HepG2 (cell line): ENCODE results near the gene CTCF. TPM values are rescaled to one million over a fixed set of nuclear protein-coding genes. Genes with fewer than 3 reads are reported as not detected.
A peak's percentile ranks its signal among the peaks of the same experiment; 100 is the strongest.

Source experiments
- FOSL1 ChIP-seq: sonication (generic); formaldehyde crosslinking; IDR thresholded peaks from 2 replicates; pipeline ENCODE4 v1.9.0; 2021; ENCODE audit warnings: missing genetic modification reagents, borderline replicate concordance
- FOXA1 ChIP-seq, 2 experiments: fragments of 450-650 bp in 1 of 2; sonication (generic) in 1 of 2; formaldehyde crosslinking in 1 of 2; IDR thresholded peaks; 2 replicates each; pipeline versions ENCODE4 v1.4.0 to v1.6.1; 2016 to 2020; ENCODE audit warnings: missing genetic modification reagents in 1 of 2
- HNRNPLL ChIP-seq: fragments of 200-400 bp; formaldehyde crosslinking; IDR thresholded peaks from 2 replicates; pipeline ENCODE4 v1.6.1; 2017; ENCODE audit warnings: mild to moderate bottlenecking, low read depth, low read length; ENCODE audit not compliant: poor library complexity, severe bottlenecking
- SALL2 ChIP-seq: sonication (generic); formaldehyde crosslinking; IDR thresholded peaks from 2 replicates; pipeline ENCODE4 v1.8.1; 2023; ENCODE audit warnings: mild to moderate bottlenecking, missing genetic modification reagents, inconsistent platforms
- SMARCE1 ChIP-seq: fragments of 450-650 bp; IDR thresholded peaks from 2 replicates; pipeline ENCODE4 v1.6.1; 2017; ENCODE audit warnings: borderline replicate concordance
- TAF15 ChIP-seq: fragments of 200-400 bp; formaldehyde crosslinking; IDR thresholded peaks from one replicate; pipeline ENCODE4 v1.6.1; 2018; ENCODE audit warnings: mild to moderate bottlenecking, low read depth, low read length; ENCODE audit not compliant: poor library complexity, severe bottlenecking
- ZNF12 ChIP-seq: sonication (generic); formaldehyde crosslinking; IDR thresholded peaks from 2 replicates; pipeline ENCODE4 v1.5.0; 2020; ENCODE audit warnings: missing genetic modification reagents
- ZNF232 ChIP-seq: sonication (generic); formaldehyde crosslinking; IDR thresholded peaks from 2 replicates; pipeline ENCODE4 v1.4.0; 2020; ENCODE audit warnings: missing genetic modification reagents, borderline replicate concordance
- ZNF761 ChIP-seq: sonication (generic); formaldehyde crosslinking; conservative IDR thresholded peaks from 2 replicates; pipeline ENCODE4 v1.4.0; 2020; ENCODE audit warnings: mild to moderate bottlenecking, missing genetic modification reagents
- ZNF781 ChIP-seq: sonication (generic); formaldehyde crosslinking; IDR thresholded peaks from 2 replicates; pipeline ENCODE4 v1.5.1; 2020; ENCODE audit warnings: borderline replicate concordance, mild to moderate bottlenecking, missing genetic modification reagents; ENCODE audit errors: not compliant biosample characterization
- polyA plus RNA-seq, 8 experiments: library from polyadenylated mRNA; depleted of rRNA in 3 of 8; stranded (reverse) in 7 of 8; unstranded in 1 of 8; fragments of >200 nt; fragmentation: Illumina TruSeq in 4 of 8; extraction: Trizol in 4 of 8; gene quantifications; 2 replicates each; pipeline versions ENCODE4 v1.2.1 to v1.2.3, GENCODE V29; 2011 to 2016; ENCODE audit warnings: low read depth in 4 of 8, missing spikeins in 1 of 8, mixed read lengths in 1 of 8; ENCODE audit not compliant: insufficient read depth in 1 of 8
- total RNA-seq, 5 experiments: library from RNA; depleted of rRNA; stranded (reverse); fragments of >200 nt; fragmentation: Illumina TruSeq; extraction: Trizol; gene quantifications; 2 replicates each; pipeline ENCODE4 v1.2.3, GENCODE V29; 2016; ENCODE audit warnings: low read depth in 1 of 5
- TF ChIP-seq, protein P1 (sequence below): sonication (generic); formaldehyde crosslinking; IDR thresholded peaks from 2 replicates; pipeline ENCODE4 v1.4.0; 2020; ENCODE audit warnings: missing genetic modification reagents, borderline replicate concordance
- TF ChIP-seq, protein P2 (sequence below), 2 experiments: IDR thresholded peaks; 2 replicates each; pipeline ENCODE4 v1.6.1; 2011 to 2012; ENCODE audit warnings: low read length in 2 of 2, borderline replicate concordance in 1 of 2, low read depth in 1 of 2, mild to moderate bottlenecking in 1 of 2, moderate library complexity in 1 of 2
- TF ChIP-seq, protein P3 (sequence below): sonication (generic); formaldehyde crosslinking; IDR thresholded peaks from 2 replicates; pipeline ENCODE4 v1.5.1; 2020; ENCODE audit warnings: mild to moderate bottlenecking, missing genetic modification reagents
- TF ChIP-seq, protein P4 (sequence below): sonication (generic); formaldehyde crosslinking; IDR thresholded peaks from 2 replicates; pipeline ENCODE4 v1.4.0; 2020; ENCODE audit warnings: mild to moderate bottlenecking, missing genetic modification reagents

Gene CTCF
- total and polyA plus RNA-seq, 2 of the 13 experiments (the other 11 are each of a cell fraction or from before 2014, with no cell fraction given), result 19.5 to 37.5 TPM

DNA sequence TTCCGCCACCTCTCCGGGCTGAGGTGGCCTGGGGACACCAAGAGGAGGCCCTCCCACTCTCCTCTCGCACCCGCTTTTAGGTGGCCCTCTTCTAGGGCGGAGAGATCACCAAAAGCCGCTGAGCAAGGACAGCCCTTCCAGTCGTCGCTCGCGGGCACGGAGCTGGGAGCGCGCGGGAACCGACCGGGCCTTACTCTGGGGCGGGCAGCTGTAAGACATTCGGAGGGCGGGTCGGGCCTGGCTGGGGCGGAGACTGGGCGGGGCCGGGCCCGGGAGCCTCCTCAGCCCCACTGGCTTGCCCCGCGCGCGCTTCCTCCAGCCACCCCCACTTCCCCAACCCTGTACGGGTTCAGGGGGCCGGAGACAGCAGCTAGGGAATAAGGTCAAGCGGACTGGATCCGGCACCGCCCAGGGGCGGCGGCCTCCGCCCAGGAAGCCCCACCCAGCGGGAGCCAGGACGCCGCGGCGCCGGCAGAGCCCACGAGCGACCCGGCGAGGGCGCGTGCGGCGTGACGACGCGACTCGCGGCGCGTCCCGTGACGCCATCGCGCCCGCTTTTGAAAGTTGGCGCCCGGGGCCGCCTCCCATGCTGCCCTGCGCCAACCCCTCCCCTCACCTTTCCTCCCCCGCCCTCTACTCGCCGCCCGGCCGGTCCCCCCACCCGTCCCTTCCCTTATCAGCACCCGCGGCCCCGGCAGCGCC, 351 bp upstream of the CTCF start (continued):
- TF ChIP-seq, protein P1, sequence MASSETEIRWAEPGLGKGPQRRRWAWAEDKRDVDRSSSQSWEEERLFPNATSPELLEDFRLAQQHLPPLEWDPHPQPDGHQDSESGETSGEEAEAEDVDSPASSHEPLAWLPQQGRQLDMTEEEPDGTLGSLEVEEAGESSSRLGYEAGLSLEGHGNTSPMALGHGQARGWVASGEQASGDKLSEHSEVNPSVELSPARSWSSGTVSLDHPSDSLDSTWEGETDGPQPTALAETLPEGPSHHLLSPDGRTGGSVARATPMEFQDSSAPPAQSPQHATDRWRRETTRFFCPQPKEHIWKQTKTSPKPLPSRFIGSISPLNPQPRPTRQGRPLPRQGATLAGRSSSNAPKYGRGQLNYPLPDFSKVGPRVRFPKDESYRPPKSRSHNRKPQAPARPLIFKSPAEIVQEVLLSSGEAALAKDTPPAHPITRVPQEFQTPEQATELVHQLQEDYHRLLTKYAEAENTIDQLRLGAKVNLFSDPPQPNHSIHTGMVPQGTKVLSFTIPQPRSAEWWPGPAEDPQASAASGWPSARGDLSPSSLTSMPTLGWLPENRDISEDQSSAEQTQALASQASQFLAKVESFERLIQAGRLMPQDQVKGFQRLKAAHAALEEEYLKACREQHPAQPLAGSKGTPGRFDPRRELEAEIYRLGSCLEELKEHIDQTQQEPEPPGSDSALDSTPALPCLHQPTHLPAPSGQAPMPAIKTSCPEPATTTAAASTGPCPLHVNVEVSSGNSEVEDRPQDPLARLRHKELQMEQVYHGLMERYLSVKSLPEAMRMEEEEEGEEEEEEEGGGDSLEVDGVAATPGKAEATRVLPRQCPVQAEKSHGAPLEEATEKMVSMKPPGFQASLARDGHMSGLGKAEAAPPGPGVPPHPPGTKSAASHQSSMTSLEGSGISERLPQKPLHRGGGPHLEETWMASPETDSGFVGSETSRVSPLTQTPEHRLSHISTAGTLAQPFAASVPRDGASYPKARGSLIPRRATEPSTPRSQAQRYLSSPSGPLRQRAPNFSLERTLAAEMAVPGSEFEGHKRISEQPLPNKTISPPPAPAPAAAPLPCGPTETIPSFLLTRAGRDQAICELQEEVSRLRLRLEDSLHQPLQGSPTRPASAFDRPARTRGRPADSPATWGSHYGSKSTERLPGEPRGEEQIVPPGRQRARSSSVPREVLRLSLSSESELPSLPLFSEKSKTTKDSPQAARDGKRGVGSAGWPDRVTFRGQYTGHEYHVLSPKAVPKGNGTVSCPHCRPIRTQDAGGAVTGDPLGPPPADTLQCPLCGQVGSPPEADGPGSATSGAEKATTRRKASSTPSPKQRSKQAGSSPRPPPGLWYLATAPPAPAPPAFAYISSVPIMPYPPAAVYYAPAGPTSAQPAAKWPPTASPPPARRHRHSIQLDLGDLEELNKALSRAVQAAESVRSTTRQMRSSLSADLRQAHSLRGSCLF (CRISPR knock-in tag), result no peak
- TF ChIP-seq, protein P2, sequence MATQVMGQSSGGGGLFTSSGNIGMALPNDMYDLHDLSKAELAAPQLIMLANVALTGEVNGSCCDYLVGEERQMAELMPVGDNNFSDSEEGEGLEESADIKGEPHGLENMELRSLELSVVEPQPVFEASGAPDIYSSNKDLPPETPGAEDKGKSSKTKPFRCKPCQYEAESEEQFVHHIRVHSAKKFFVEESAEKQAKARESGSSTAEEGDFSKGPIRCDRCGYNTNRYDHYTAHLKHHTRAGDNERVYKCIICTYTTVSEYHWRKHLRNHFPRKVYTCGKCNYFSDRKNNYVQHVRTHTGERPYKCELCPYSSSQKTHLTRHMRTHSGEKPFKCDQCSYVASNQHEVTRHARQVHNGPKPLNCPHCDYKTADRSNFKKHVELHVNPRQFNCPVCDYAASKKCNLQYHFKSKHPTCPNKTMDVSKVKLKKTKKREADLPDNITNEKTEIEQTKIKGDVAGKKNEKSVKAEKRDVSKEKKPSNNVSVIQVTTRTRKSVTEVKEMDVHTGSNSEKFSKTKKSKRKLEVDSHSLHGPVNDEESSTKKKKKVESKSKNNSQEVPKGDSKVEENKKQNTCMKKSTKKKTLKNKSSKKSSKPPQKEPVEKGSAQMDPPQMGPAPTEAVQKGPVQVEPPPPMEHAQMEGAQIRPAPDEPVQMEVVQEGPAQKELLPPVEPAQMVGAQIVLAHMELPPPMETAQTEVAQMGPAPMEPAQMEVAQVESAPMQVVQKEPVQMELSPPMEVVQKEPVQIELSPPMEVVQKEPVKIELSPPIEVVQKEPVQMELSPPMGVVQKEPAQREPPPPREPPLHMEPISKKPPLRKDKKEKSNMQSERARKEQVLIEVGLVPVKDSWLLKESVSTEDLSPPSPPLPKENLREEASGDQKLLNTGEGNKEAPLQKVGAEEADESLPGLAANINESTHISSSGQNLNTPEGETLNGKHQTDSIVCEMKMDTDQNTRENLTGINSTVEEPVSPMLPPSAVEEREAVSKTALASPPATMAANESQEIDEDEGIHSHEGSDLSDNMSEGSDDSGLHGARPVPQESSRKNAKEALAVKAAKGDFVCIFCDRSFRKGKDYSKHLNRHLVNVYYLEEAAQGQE (IDR thresholded peaks at IDR 0.05; ENCODE audit: borderline replicate concordance in 1 of 2, low read depth in 1 of 2, low read length in 2 of 2), result 0 out of 4 replicates have a peak, but pooled peaks of 1 of the 2 experiments have one; percentile 42
- TF ChIP-seq, protein P3, sequence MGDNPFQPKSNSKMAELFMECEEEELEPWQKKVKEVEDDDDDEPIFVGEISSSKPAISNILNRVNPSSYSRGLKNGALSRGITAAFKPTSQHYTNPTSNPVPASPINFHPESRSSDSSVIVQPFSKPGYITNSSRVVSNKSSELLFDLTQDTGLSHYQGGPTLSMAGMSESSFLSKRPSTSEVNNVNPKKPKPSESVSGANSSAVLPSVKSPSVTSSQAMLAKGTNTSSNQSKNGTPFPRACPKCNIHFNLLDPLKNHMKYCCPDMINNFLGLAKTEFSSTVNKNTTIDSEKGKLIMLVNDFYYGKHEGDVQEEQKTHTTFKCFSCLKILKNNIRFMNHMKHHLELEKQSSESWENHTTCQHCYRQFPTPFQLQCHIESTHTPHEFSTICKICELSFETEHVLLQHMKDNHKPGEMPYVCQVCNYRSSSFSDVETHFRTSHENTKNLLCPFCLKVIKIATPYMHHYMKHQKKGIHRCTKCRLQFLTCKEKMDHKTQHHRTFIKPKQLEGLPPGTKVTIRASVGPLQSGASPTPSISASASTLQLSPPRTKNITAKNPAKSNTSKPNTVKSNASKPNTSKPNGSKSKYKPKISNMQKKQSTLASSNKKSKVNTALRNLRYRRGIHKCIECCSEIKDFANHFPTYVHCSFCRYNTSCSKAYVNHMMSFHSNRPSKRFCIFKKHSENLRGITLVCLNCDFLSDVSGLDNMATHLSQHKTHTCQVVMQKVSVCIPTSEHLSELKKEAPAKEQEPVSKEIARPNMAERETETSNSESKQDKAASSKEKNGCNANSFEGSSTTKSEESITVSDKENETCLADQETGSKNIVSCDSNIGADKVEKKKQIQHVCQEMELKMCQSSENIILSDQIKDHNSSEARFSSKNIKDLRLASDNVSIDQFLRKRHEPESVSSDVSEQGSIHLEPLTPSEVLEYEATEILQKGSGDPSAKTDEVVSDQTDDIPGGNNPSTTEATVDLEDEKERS (CRISPR knock-in tag), result peak; percentile 76; the same call in 1 of the 2 replicates
- TF ChIP-seq, protein P4, sequence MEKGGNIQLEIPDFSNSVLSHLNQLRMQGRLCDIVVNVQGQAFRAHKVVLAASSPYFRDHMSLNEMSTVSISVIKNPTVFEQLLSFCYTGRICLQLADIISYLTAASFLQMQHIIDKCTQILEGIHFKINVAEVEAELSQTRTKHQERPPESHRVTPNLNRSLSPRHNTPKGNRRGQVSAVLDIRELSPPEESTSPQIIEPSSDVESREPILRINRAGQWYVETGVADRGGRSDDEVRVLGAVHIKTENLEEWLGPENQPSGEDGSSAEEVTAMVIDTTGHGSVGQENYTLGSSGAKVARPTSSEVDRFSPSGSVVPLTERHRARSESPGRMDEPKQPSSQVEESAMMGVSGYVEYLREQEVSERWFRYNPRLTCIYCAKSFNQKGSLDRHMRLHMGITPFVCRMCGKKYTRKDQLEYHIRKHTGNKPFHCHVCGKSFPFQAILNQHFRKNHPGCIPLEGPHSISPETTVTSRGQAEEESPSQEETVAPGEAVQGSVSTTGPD (CRISPR knock-in tag), result no peak
- TF ChIP-seq HNRNPLL (peak; percentile 74), FOXA1 (IDR thresholded peaks at IDR 0.05) (no peak), FOXA1 (CRISPR knock-in tag; IDR thresholded peaks at IDR 0.05) (no peak), ZNF761 (CRISPR knock-in tag) (0 out of 2 replicates have a peak, but pooled peaks have one; percentile 20), ZNF232 (no peak), ZNF781 (CRISPR knock-in tag) (peak; percentile 86), FOSL1 (CRISPR knock-in tag) (no peak), TAF15 (no peak), SALL2 (no peak; the same call in none of the 2 replicates), SMARCE1 (no peak), ZNF12 (no peak)
